Suprapubic skin (tissue), 4 donors: ENCODE data around the gene BCKDHA. TPM values are rescaled to one million over a fixed set of nuclear protein-coding genes. Genes with fewer than 3 reads are reported as not detected.

Source experiments
- DNase-seq, 2 donors: peaks; one replicate each; pipeline ENCODE4 v3.0.0-alpha.2; 2019; ENCODE audit warnings: low spot score in 2 of 2
- H3K27ac ChIP-seq: fragments of 200-600 bp; sonication (generic); one replicate; pipeline ENCODE4 v1.5.1; 2019
- H3K27me3 ChIP-seq: fragments of 200-600 bp; sonication (generic); one replicate; pipeline ENCODE4 v1.5.1; 2019
- H3K36me3 ChIP-seq: fragments of 200-600 bp; sonication (generic); one replicate; pipeline ENCODE4 v1.5.1; 2019
- H3K4me1 ChIP-seq: fragments of 200-600 bp; sonication (generic); one replicate; pipeline ENCODE4 v1.5.1; 2019
- H3K4me3 ChIP-seq: fragments of 200-600 bp; sonication (generic); one replicate; pipeline ENCODE4 v1.5.1; 2019; ENCODE audit warnings: mild to moderate bottlenecking
- H3K9me3 ChIP-seq: fragments of 200-600 bp; sonication (generic); one replicate; pipeline ENCODE4 v1.5.1; 2019
- EP300 ChIP-seq: sonication (generic); formaldehyde crosslinking; IDR thresholded peaks from one replicate; pipeline ENCODE4 v1.6.1; 2017; ENCODE audit warnings: antibody characterized with exemption
- POLR2A ChIP-seq, 2 donors: fragments of 450-650 bp; IDR thresholded peaks; one replicate each; pipeline ENCODE4 v1.6.1; 2017; ENCODE audit warnings: antibody characterized with exemption in 2 of 2, mild to moderate bottlenecking in 2 of 2, moderate library complexity in 2 of 2
- POLR2AphosphoS5 ChIP-seq, 3 donors: sonication (generic); formaldehyde crosslinking; IDR thresholded peaks; one replicate each; pipeline ENCODE4 v1.6.1; 2017; ENCODE audit warnings: antibody characterized with exemption in 3 of 3
- WGBS: methylation state at CpG from one replicate; pipeline ENCODE4 v1.1.5; 2018; 5-methylcytosine and 5-hydroxymethylcytosine counted together
- total RNA-seq, 4 donors: library from RNA; depleted of rRNA; stranded (reverse); fragments of >200 nt; gene quantifications; one replicate each; pipeline ENCODE4 v1.1.0, GENCODE V29; 2016
- TF ChIP-seq, protein P1 (sequence below), 2 donors: fragments of 200-600 bp in 1 of 2; fragments of 450-650 bp in 1 of 2; sonication (generic) in 1 of 2; IDR thresholded peaks; one replicate each; pipeline ENCODE4 v1.5.1; 2016 to 2019; ENCODE audit warnings: antibody characterized with exemption in 2 of 2, mild to moderate bottlenecking in 1 of 2, moderate library complexity in 1 of 2

The BCKDHA gene
- total RNA-seq, 4 donors from 2014 or later, result 49.7 to 112 (median 76.2) TPM

DNA sequence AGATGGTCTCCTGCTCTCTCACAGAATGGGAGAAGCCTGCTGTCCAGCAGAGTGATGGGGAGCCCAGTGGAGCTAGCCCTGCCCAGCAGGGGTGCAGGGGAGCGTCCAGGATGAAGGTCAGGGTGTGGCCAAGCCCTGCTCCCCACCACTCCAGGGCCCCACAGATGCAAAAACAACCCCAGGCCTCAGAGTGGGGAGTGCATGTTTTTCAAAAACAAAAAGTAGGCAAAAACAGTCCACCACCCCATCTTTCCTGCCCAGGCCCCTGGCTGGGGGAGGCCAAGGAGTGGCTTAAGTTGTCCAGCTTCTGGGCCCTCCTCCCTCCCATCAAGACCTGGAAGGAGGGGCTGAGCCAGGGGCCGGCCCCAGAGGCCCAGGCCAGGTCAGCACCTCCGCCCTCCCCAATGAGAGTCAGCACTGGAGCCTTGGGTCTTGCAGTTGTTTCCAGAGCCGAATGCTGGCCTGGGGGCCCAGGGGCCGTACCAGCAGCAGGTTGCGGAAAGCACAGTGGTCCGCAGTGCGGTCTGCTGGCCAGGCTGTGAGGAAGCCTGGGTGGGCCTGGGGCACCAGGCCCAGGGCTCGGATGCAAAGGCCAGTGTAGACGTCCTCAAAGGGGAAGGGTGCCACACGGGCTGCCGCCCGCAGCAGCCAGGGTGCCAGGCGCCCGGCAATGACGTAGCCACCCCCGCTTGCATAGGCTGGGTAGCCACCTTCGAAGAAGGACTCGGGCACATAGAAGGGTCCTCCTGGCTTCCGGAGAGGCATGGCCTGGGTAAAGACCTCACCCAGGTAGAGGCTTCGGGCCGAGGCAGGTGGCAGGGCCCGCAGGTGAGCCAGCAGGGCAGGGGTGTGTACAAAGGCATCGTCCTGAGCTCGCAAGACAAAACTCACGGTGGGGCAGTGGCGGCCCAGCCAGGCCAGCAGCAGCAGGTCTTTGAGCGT lies 27.8 kb downstream of the BCKDHA start:
- 75% methylated on average over 8 of the region's 28 CpGs for WGBS
- H3K36me3 ChIP-seq, result peaks cover 60% of the 10 kb centered on the region
- H3K27ac ChIP-seq, result no peak overlapping the region
- peak overlapping the region; percentile 57 for H3K4me3 ChIP-seq
- H3K9me3 ChIP-seq, result no peaks in the 10 kb centered on the region
- no peaks in the 10 kb centered on the region for H3K27me3 ChIP-seq
- H3K4me1 ChIP-seq, result peaks cover 44% of the 10 kb centered on the region
- TF ChIP-seq POLR2AphosphoS5 (IDR thresholded peaks at IDR 0.05) (no peak), EP300 (no peak), POLR2A (IDR thresholded peaks at IDR 0.05) (no peak)
- TF ChIP-seq, protein P1, sequence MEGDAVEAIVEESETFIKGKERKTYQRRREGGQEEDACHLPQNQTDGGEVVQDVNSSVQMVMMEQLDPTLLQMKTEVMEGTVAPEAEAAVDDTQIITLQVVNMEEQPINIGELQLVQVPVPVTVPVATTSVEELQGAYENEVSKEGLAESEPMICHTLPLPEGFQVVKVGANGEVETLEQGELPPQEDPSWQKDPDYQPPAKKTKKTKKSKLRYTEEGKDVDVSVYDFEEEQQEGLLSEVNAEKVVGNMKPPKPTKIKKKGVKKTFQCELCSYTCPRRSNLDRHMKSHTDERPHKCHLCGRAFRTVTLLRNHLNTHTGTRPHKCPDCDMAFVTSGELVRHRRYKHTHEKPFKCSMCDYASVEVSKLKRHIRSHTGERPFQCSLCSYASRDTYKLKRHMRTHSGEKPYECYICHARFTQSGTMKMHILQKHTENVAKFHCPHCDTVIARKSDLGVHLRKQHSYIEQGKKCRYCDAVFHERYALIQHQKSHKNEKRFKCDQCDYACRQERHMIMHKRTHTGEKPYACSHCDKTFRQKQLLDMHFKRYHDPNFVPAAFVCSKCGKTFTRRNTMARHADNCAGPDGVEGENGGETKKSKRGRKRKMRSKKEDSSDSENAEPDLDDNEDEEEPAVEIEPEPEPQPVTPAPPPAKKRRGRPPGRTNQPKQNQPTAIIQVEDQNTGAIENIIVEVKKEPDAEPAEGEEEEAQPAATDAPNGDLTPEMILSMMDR (IDR thresholded peaks at IDR 0.05), result no peak
- DNase-seq, result peak in 1 of 2 donors; percentile 62

GRCh38 chr19:41426116-41426841 lies 28.7 kb downstream of the BCKDHA start:
- WGBS, result 75% methylated on average over 22 of the region's 36 CpGs
- DNase-seq, result peak; percentile 72 to 80

GRCh38 chr19:41426952-41427646 lies 29.5 kb downstream of the BCKDHA start, which contains the start of gene B3GNT8:
Gene B3GNT8, minus strand, starts transcription at chr19:41427374. Its CDS starts 596 bp downstream, at chr19:41426778.
- peak in 1 of 3 donors; percentile 21 for TF ChIP-seq POLR2AphosphoS5 (IDR thresholded peaks at IDR 0.05)
- TF ChIP-seq, protein P1 (IDR thresholded peaks at IDR 0.05), result no peak
- no peak for TF ChIP-seq EP300
- TF ChIP-seq POLR2A (IDR thresholded peaks at IDR 0.05), result no peak
- peak within 1 kb of the TSS; percentile 57 for H3K4me3 ChIP-seq
- H3K9me3 ChIP-seq, result no peaks in the 10 kb centered on the region
- H3K27ac ChIP-seq, result peak within 1 kb of the TSS; percentile 61
- no peaks in the 10 kb centered on the region for H3K27me3 ChIP-seq
- WGBS, result 13% methylated on average over 19 of the region's 19 CpGs
- peaks cover 44% of the 10 kb centered on the region for H3K4me1 ChIP-seq
- peak; percentile 88 to 92 for DNase-seq
- peaks cover 62% of the 10 kb centered on the region for H3K36me3 ChIP-seq

More at GRCh38 chr19:41426116-41426841, 28.7 kb downstream of the BCKDHA start:
- Histone ChIP-seq H3K4me3 (peak overlapping the region; percentile 57), H3K9me3 (no peaks in the 10 kb centered on the region), H3K36me3 (peaks cover 60% of the 10 kb centered on the region), H3K27ac (peak overlapping the region; percentile 61), H3K27me3 (no peaks in the 10 kb centered on the region), H3K4me1 (peaks cover 44% of the 10 kb centered on the region)
- TF ChIP-seq, protein P1 (IDR thresholded peaks at IDR 0.05), result no peak
- TF ChIP-seq POLR2AphosphoS5 (IDR thresholded peaks at IDR 0.05), result no peak
- no peak for TF ChIP-seq EP300

- peaks cover 44% of the 10 kb centered on the region for H3K4me1 ChIP-seq
- H3K4me3 ChIP-seq, result peak overlapping the region; percentile 57
- H3K36me3 ChIP-seq, result peaks cover 62% of the 10 kb centered on the region
- H3K9me3 ChIP-seq, result no peaks in the 10 kb centered on the region
- no peaks in the 10 kb centered on the region for H3K27me3 ChIP-seq
- 8% methylated on average over 23 of the region's 23 CpGs for WGBS
- DNase-seq, result peak in 1 of 2 donors; percentile 76
- peak overlapping the region; percentile 61 for H3K27ac ChIP-seq
- no peak for TF ChIP-seq POLR2AphosphoS5 (IDR thresholded peaks at IDR 0.05)
- TF ChIP-seq EP300, result no peak
- TF ChIP-seq, protein P1 (IDR thresholded peaks at IDR 0.05), result no peak
- TF ChIP-seq POLR2A (IDR thresholded peaks at IDR 0.05), result no peak
These were observed 30.2 kb downstream of the BCKDHA start for GRCh38 chr19:41427647-41428480.
